ENCODE data around the gene OSMR. TPM values are rescaled to one million over a fixed set of nuclear protein-coding genes. Genes with fewer than 3 reads are reported as not detected.

OSMR gene
- total RNA-seq, 4 donors from 2014 or later = 23.8 to 87.6 (median 30.3) TPM

DNA sequence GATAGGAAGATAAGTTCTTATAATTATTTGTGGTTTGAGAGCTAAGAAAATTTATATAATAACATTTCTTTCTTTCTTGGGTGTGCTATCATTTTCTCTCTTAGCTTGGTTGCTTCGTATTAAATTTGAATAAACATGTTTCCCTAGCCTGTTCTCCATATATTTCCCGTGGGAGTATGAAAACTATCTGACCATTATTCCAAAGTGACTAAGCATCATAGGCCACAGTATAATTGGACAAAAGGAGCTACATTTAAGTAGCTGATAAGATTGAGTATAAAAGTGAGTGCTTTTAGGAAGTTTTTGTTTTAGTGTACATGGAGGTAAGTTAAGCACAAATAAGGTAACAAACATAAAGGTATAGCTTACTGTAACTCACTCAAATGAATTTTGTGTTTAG is 8.4 kb upstream of the OSMR start:
- Histone ChIP-seq H3K27me3 (no peaks in the 10 kb centered on the region), H3K4me3 (no peak overlapping the region), H3K4me1 (no peaks in the 10 kb centered on the region), H3K27ac (no peak overlapping the region), H3K36me3 (no peaks in the 10 kb centered on the region), H3K9me3 (no peaks in the 10 kb centered on the region)
- TF ChIP-seq CTCF (IDR thresholded peaks at IDR 0.05) = no peak
- no peak for TF ChIP-seq POLR2A (IDR thresholded peaks at IDR 0.05)
- intact Hi-C loops (cut with DNase I; ENCODE audit: low total_unique reads) = no loop called here
- DNase-seq = no peak

GRCh38 chr5:38837932-38838331 is 7.9 kb upstream of the OSMR start:
- Histone ChIP-seq H3K27ac (no peak overlapping the region), H3K36me3 (no peaks in the 10 kb centered on the region), H3K9me3 (no peaks in the 10 kb centered on the region), H3K4me1 (no peaks in the 10 kb centered on the region), H3K4me3 (no peak overlapping the region), H3K27me3 (no peaks in the 10 kb centered on the region)
- intact Hi-C loops (cut with DNase I; ENCODE audit: low total_unique reads) = no loop called here
- DNase-seq = no peak
- TF ChIP-seq CTCF (IDR thresholded peaks at IDR 0.05) = no peak

DNA sequence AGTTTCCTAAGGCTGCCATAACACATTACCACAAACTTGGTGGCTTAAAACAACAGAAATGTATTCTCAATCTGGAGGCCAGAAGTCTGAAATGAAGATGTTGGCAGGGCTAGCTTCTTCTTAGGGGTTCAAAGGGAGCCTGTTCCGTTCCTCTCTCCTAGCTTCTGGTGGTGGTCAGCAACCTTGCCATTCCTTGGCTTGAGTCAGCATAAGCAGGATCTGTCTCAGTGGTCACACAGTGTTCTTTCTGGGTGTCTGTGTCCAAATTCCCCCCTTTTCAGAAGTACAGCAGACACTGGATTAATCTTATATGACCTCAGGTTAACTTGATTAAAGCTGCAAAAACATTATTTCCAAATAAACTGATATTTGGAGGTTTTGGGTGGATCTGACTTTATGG is 2.1 kb upstream of the OSMR start:
- Histone ChIP-seq H3K4me3 (no peak overlapping the region), H3K9me3 (no peaks in the 10 kb centered on the region), H3K4me1 (no peaks in the 10 kb centered on the region), H3K27me3 (no peaks in the 10 kb centered on the region), H3K27ac (no peak overlapping the region), H3K36me3 (no peaks in the 10 kb centered on the region)
- intact Hi-C loops (cut with DNase I; ENCODE audit: low total_unique reads) = no loop called here
- no peak for DNase-seq
- TF ChIP-seq CTCF (IDR thresholded peaks at IDR 0.05) (no peak), POLR2A (IDR thresholded peaks at IDR 0.05) (no peak)

DNA sequence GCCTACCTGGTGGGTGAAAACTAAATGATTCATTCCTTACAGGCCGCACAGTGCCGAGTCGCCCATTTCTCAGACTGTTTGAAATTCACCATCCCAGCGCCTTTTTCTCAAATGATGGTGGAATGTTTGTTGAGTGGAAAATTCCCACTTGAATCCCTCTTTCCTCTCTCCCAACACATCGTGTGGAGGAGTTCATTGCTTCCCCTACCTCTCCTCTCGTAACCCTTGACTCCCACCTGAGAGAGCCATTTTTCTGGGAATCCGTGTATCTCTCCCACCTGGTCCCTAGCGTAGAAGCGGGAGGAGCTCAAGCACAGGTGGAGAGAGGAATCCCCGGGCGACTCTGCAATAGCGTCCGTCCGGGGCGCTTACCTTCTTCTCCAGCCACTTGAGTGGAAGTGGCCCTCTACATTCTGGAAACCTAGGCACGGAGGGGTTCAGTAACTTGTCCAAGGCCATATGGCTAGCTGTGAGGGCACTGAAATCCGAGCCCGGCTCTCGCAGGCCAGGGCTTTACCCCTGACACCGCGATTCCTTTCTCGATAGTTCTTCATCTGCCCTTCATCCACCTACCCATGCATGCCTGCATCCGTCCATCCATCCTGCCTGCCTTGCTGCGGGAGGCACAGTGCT is 683 bp downstream of the OSMR start:
- DNase-seq = no peak
- peak overlapping the region; percentile 74 to 79 for H3K4me3 ChIP-seq
- H3K9me3 ChIP-seq = no peaks in the 10 kb centered on the region
- no peaks in the 10 kb centered on the region for H3K4me1 ChIP-seq
- no peaks in the 10 kb centered on the region for H3K36me3 ChIP-seq
- TF ChIP-seq CTCF (IDR thresholded peaks at IDR 0.05) (no peak), POLR2A (IDR thresholded peaks at IDR 0.05) (no peak)
- intact Hi-C loops (cut with DNase I; ENCODE audit: low total_unique reads) = no loop called here
- no peaks in the 10 kb centered on the region for H3K27me3 ChIP-seq
- H3K27ac ChIP-seq = peak overlapping the region; percentile 92 to 93

- no peaks in the 10 kb centered on the region for H3K4me1 ChIP-seq
- DNase-seq = no peak
- intact Hi-C loops (cut with DNase I; ENCODE audit: low total_unique reads) = no loop called here
- no peaks in the 10 kb centered on the region for H3K36me3 ChIP-seq
- peak overlapping the region in 1 of 2 donors; percentile 79 for H3K4me3 ChIP-seq
- no peaks in the 10 kb centered on the region for H3K9me3 ChIP-seq
- H3K27ac ChIP-seq = peak overlapping the region; percentile 92 to 93
- TF ChIP-seq CTCF (IDR thresholded peaks at IDR 0.05) = no peak
- no peak for TF ChIP-seq POLR2A (IDR thresholded peaks at IDR 0.05)
- H3K27me3 ChIP-seq = no peaks in the 10 kb centered on the region
Measured at GRCh38 chr5:38847559-38848347, 1.9 kb downstream of the OSMR start.
